K562 (cell line): Measurements from ENCODE around the gene REEP3. TPM values are rescaled to one million over a fixed set of nuclear protein-coding genes. Genes with fewer than 3 reads are reported as not detected.

Source experiments
- ATAC-seq: fragments of 200-7000 bp; cut with Tn5 transposase; 3 replicates; pipeline ENCODE4 v1.9.1; 2020; ENCODE audit warnings: moderate library complexity
- BruUV-seq: library from RNA; stranded (reverse); fragments of 400-500 nt; replicated peaks from 2 replicates; lab custom pipeline; 2021; lab: Mats Ljungman, UMichigan
- CTCF ChIA-PET: fragments of 300-600 bp; formaldehyde crosslinking; extraction: SDS; loops from one replicate; lab custom pipeline; 2021; ENCODE audit warnings: low intra/inter-chr PET ratio; lab: Yijun Ruan, JAX
- POLR2A ChIA-PET: fragments of 300-600, 350-650 bp; sonication (Branson Sonifier 250); formaldehyde crosslinking; extraction: SDS; loops from one replicate; lab custom pipeline; 2021; ENCODE audit warnings: antibody characterized with exemption, inconsistent platforms; lab: Yijun Ruan, JAX
- DNase-seq, 4 experiments: peaks; one replicate each; pipeline versions ENCODE4 v3.0.0 to v3.0.0-alpha.2; 2011 to 2018; ENCODE audit warnings: low spot score in 3 of 4, mixed read lengths in 3 of 4; ENCODE audit errors: extremely low read depth in 1 of 4
- FAIRE-seq: peaks from 2 replicates; lab custom pipeline; 2011; peaks lifted over from hg19 to GRCh38; lab: Jason Lieb, UNC
- H2AFZ ChIP-seq: 2 replicates; pipeline ENCODE4 v1.6.0; 2011; ENCODE audit warnings: low read depth, low read length, control low read depth, inconsistent platforms
- H3K27ac ChIP-seq: fragments of 200-600 bp; 3 replicates; pipeline ENCODE4 v1.8.0; 2011; ENCODE audit warnings: low read depth, mild to moderate bottlenecking, control low read depth, inconsistent platforms, low read length, moderate library complexity, mixed read lengths; ENCODE audit errors: extremely low read depth
- H3K27me3 ChIP-seq, 2 experiments: fragments of 300-600 bp in 1 of 2; 2 replicates in 1 of 2; 3 replicates in 1 of 2; pipeline versions ENCODE4 v1.6.0 to v1.8.0; 2011; ENCODE audit warnings: inconsistent platforms in 2 of 2, low read length in 2 of 2, mild to moderate bottlenecking in 1 of 2, mixed read lengths in 1 of 2, moderate library complexity in 1 of 2; ENCODE audit not compliant: control insufficient read depth in 2 of 2, insufficient read depth in 2 of 2
- H3K36me3 ChIP-seq: fragments of 300-600 bp; 3 replicates; pipeline ENCODE4 v1.8.0; 2011; ENCODE audit warnings: mild to moderate bottlenecking, low read length, inconsistent platforms; ENCODE audit not compliant: control insufficient read depth, insufficient read depth
- H3K4me1 ChIP-seq, 2 experiments: fragments of 200-600 bp in 1 of 2; replicated peaks in 1 of 2; 2 replicates in 1 of 2; 3 replicates in 1 of 2; pipeline versions ENCODE4 v1.5.1 to v1.8.0; 2011; ENCODE audit warnings: inconsistent platforms in 2 of 2, low read length in 2 of 2, mild to moderate bottlenecking in 1 of 2, mixed read lengths in 1 of 2, moderate library complexity in 1 of 2; ENCODE audit not compliant: control insufficient read depth in 2 of 2, insufficient read depth in 2 of 2
- H3K4me2 ChIP-seq: 2 replicates; pipeline ENCODE4 v1.6.1; 2011; ENCODE audit warnings: low read length, control low read depth, inconsistent platforms, mixed read lengths; ENCODE audit not compliant: insufficient read depth
- H3K4me3 ChIP-seq: fragments of 200-600 bp; sonication (generic), shearing (Covaris generic); 2 replicates; pipeline ENCODE4 v1.5.1; 2016; ENCODE audit warnings: control low read depth, inconsistent platforms
- H3K79me2 ChIP-seq: fragments of 200-600 bp; 3 replicates; pipeline ENCODE4 v1.8.0; 2011; ENCODE audit warnings: low read length, inconsistent platforms; ENCODE audit not compliant: control insufficient read depth, insufficient read depth
- H3K9ac ChIP-seq, 2 experiments: 2 replicates each; pipeline versions ENCODE4 v1.6.0 to v1.6.1; 2011; ENCODE audit warnings: low read depth in 2 of 2, low read length in 2 of 2, control low read depth in 1 of 2, inconsistent platforms in 1 of 2, mild to moderate bottlenecking in 1 of 2, mixed read lengths in 1 of 2; ENCODE audit not compliant: insufficient read depth in 1 of 2
- H3K9me1 ChIP-seq: one replicate; pipeline ENCODE4 v1.6.0; 2011; ENCODE audit warnings: inconsistent platforms, mild to moderate bottlenecking, low read length, moderate library complexity; ENCODE audit not compliant: control insufficient read depth, insufficient read depth
- H3K9me3 ChIP-seq: replicated peaks from 2 replicates; pipeline ENCODE4 v1.5.1; 2011; ENCODE audit warnings: low read depth, low read length, inconsistent platforms; ENCODE audit not compliant: control insufficient read depth, insufficient read depth
- H4K20me1 ChIP-seq: replicated peaks from 2 replicates; pipeline ENCODE4 v1.6.1; 2011; ENCODE audit warnings: low read length, inconsistent platforms, mixed read lengths; ENCODE audit not compliant: control insufficient read depth, insufficient read depth
- BACH1 ChIP-seq: fragments of 200-800 bp; sonication (Bioruptor generic); IDR thresholded peaks from 2 replicates; pipeline ENCODE4 v1.6.1; 2016; ENCODE audit warnings: missing genetic modification characterization, missing compliant biosample characterization
- BHLHE40 ChIP-seq: IDR thresholded peaks from 2 replicates; pipeline ENCODE4 v1.6.1; 2011; ENCODE audit warnings: low read length, improper control_type of control experiment
- HNRNPL ChIP-seq: fragments of 200-400 bp; formaldehyde crosslinking; IDR thresholded peaks from 2 replicates; pipeline ENCODE4 v1.6.1; 2017; ENCODE audit warnings: low read depth, mild to moderate bottlenecking, low read length
- MBD2 ChIP-seq: sonication (generic); IDR thresholded peaks from 2 replicates; pipeline ENCODE4 v1.6.1; 2016; ENCODE audit warnings: low read depth, borderline replicate concordance
- RB1 ChIP-seq: fragments of 450-650 bp; IDR thresholded peaks from 2 replicates; pipeline ENCODE4 v1.6.1; 2017; ENCODE audit warnings: low read depth, mild to moderate bottlenecking
- RBM39 ChIP-seq: fragments of 200-400 bp; formaldehyde crosslinking; optimal IDR thresholded peaks from 2 replicates; pipeline ENCODE3; 2018; ENCODE audit warnings: low read depth, low read length
- RFX5 ChIP-seq: IDR thresholded peaks from 2 replicates; pipeline ENCODE4 v1.6.1; 2011; ENCODE audit warnings: low read depth, mild to moderate bottlenecking, improper control_type of control experiment, low read length
- TRIM24 ChIP-seq, 2 experiments: fragments of 450-650 bp; IDR thresholded peaks; 2 replicates each; pipeline ENCODE4 v1.6.1; 2016
- ZNF764 ChIP-seq: fragments of 250-450 bp; sonication (Bioruptor Pico); IDR thresholded peaks from 2 replicates; pipeline ENCODE4 v1.4.0; 2020; ENCODE audit warnings: low read depth, mild to moderate bottlenecking, moderate library complexity
- ZSCAN32 ChIP-seq: fragments of 450-650 bp; formaldehyde crosslinking; IDR thresholded peaks from 2 replicates; pipeline ENCODE4 v1.4.0; 2020; ENCODE audit warnings: mild to moderate bottlenecking, moderate library complexity
- WGBS: fragments of 100-300 bp; shearing (Covaris generic); methylation state at CpG from one replicate; pipeline ENCODE4 v1.1.6; 2016; ENCODE audit warnings: low coverage, mixed read lengths; ENCODE audit not compliant: insufficient coverage; ENCODE audit errors: missing lambda C conversion rate; 5-methylcytosine and 5-hydroxymethylcytosine counted together
- in situ Hi-C: fragments of 300-500 bp; cut with MboI; formaldehyde crosslinking; loops from 4 replicates; pipeline ENCODE4 v1.15.0; 2018; ENCODE audit warnings: inconsistent platforms, mixed read lengths
- intact Hi-C: fragments of 100-400 bp; cut with micrococcal nuclease; formaldehyde crosslinking; loops from 2 replicates; pipeline ENCODE4 v1.14.2; 2022
- polyA plus RNA-seq, 8 experiments: library from polyadenylated mRNA; depleted of rRNA in 4 of 8; stranded (reverse) in 5 of 8; unstranded in 3 of 8; fragments of >200 nt; fragmentation: Nextera tagmentation in 2 of 8; fragmentation: Illumina TruSeq in 1 of 8; extraction: Ambion mirVana in 2 of 8; extraction: Trizol in 1 of 8; gene quantifications; 2 replicates each; pipeline versions ENCODE4 v1.2.1 to v1.2.3, GENCODE V29; 2011 to 2014; ENCODE audit warnings: inconsistent platforms in 1 of 8, missing spikeins in 1 of 8
- total RNA-seq, 7 experiments: library from RNA; depleted of rRNA in 6 of 7; stranded (reverse); fragments of >200 nt in 6 of 7; fragmentation: Illumina TruSeq in 2 of 7; extraction: Trizol in 2 of 7; gene quantifications; 2 replicates each; pipeline versions ENCODE4 v1.2.1 to v1.2.3, GENCODE V29; 2011 to 2021; ENCODE audit warnings: low replicate concordance in 1 of 7
- TF ChIP-seq, protein P1 (sequence below): fragments of 450-650 bp; IDR thresholded peaks from 2 replicates; pipeline ENCODE4 v1.6.1; 2016; ENCODE audit warnings: low read depth, mild to moderate bottlenecking, moderate library complexity
- TF ChIP-seq, protein P2 (sequence below): fragments of 200-800 bp; sonication (Bioruptor generic); IDR thresholded peaks from 2 replicates; pipeline ENCODE4 v1.6.1; 2016; ENCODE audit warnings: missing genetic modification characterization, missing compliant biosample characterization

REEP3 gene
- total and polyA plus RNA-seq, 9 of the 15 experiments (the other 6 are each of a cell fraction or from before 2014, with no cell fraction given) = 3.4 to 13.4 (median 9.2) TPM

DNA sequence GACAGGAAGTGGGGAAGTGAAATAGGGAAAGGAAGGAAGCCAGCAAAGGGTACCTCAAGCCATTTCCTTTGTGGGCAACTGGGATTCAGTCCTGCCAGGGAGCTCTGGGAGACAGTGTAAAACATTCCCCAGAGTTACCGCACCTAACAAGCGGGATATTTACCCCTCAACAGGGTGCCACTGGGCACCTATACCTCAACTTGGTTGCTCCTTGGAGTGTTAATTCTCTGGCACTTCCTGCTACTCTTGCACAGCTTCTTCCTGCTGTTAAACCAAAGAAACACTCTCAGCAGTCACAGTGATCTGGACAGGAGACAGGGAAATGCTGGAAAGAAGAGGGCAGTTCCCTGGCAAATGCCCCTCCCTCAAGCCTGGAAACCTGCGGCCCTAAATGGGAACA, 151.3 kb downstream of the REEP3 start:
- no peak overlapping the region for H3K27ac ChIP-seq
- no peak overlapping the region for H3K4me3 ChIP-seq

DNA sequence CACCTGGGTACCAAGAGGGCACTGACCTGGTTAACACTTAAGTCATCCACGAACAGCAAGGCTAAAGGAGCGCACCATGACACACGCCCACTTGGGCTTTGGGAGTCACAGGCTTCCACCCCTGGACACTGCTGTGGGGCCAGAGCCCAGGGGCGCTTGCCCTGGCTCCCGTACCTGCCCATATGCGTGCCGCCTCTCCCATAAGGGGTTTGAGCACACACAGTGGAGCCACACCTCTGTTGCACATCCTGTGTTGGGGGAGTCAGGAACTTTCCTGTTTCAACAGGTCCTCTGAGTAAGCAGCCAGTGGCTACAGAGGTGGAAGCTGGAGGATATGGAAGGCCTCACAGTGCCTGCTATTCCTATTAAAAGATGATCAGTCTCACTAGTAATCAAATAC, 152.0 kb downstream of the REEP3 start:
- no peaks in the 10 kb centered on the region for H3K4me1 ChIP-seq
- H3K4me2 ChIP-seq = no peak overlapping the region
- no peak overlapping the region for H3K4me3 ChIP-seq
- no peak overlapping the region for H3K9ac ChIP-seq
- FAIRE-seq (no peak), DNase-seq (no peak), ATAC-seq (no peak)
- H2AFZ ChIP-seq = no peak overlapping the region
- TF ChIP-seq ZSCAN32 (CRISPR knock-in tag) (no peak), BHLHE40 (no peak), RB1 (no peak), ZNF764 (no peak), MBD2 (no peak), TRIM24 (IDR thresholded peaks at IDR 0.05) (no peak), RFX5 (no peak), HNRNPL (no peak), RBM39 (no peak)
- TF ChIP-seq, protein P1, sequence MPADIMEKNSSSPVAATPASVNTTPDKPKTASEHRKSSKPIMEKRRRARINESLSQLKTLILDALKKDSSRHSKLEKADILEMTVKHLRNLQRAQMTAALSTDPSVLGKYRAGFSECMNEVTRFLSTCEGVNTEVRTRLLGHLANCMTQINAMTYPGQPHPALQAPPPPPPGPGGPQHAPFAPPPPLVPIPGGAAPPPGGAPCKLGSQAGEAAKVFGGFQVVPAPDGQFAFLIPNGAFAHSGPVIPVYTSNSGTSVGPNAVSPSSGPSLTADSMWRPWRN = no peak
- TF ChIP-seq, protein P2, sequence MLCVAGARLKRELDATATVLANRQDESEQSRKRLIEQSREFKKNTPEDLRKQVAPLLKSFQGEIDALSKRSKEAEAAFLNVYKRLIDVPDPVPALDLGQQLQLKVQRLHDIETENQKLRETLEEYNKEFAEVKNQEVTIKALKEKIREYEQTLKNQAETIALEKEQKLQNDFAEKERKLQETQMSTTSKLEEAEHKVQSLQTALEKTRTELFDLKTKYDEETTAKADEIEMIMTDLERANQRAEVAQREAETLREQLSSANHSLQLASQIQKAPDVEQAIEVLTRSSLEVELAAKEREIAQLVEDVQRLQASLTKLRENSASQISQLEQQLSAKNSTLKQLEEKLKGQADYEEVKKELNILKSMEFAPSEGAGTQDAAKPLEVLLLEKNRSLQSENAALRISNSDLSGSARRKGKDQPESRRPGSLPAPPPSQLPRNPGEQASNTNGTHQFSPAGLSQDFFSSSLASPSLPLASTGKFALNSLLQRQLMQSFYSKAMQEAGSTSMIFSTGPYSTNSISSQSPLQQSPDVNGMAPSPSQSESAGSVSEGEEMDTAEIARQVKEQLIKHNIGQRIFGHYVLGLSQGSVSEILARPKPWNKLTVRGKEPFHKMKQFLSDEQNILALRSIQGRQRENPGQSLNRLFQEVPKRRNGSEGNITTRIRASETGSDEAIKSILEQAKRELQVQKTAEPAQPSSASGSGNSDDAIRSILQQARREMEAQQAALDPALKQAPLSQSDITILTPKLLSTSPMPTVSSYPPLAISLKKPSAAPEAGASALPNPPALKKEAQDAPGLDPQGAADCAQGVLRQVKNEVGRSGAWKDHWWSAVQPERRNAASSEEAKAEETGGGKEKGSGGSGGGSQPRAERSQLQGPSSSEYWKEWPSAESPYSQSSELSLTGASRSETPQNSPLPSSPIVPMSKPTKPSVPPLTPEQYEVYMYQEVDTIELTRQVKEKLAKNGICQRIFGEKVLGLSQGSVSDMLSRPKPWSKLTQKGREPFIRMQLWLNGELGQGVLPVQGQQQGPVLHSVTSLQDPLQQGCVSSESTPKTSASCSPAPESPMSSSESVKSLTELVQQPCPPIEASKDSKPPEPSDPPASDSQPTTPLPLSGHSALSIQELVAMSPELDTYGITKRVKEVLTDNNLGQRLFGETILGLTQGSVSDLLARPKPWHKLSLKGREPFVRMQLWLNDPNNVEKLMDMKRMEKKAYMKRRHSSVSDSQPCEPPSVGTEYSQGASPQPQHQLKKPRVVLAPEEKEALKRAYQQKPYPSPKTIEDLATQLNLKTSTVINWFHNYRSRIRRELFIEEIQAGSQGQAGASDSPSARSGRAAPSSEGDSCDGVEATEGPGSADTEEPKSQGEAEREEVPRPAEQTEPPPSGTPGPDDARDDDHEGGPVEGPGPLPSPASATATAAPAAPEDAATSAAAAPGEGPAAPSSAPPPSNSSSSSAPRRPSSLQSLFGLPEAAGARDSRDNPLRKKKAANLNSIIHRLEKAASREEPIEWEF (CRISPR knock-in tag) = no peak
- H4K20me1 ChIP-seq = no peaks in the 10 kb centered on the region
- H3K36me3 ChIP-seq = no peaks in the 10 kb centered on the region
- ChIA-PET CTCF (no interaction called here), POLR2A (interaction anchor here (0.5 kb wide), 1 partner anchor 376 kb away, joined by 3 read pairs; no protein-coding TSS in a partner anchor)
- intact Hi-C loops = no loop called here
- H3K27me3 ChIP-seq = peaks cover 28% of the 10 kb centered on the region in 2 experiments
- H3K27ac ChIP-seq = no peak overlapping the region
- H3K9me3 ChIP-seq = no peaks in the 10 kb centered on the region
- in situ Hi-C loops = no loop called here
- WGBS = 4% methylated on average over 7 of the region's 7 CpGs
- no peaks in the 10 kb centered on the region for H3K79me2 ChIP-seq
- BruUV-seq = no TSS peak
- no peaks in the 10 kb centered on the region for H3K9me1 ChIP-seq

More for the DNA sequence above, 151.3 kb downstream of the REEP3 start:
- FAIRE-seq (no peak), DNase-seq (no peak), ATAC-seq (no peak)
- H3K4me1 ChIP-seq = no peaks in the 10 kb centered on the region
- H3K9me3 ChIP-seq = no peaks in the 10 kb centered on the region
- H2AFZ ChIP-seq = no peak overlapping the region
- H3K9ac ChIP-seq = no peak overlapping the region
- no TSS peak for BruUV-seq
- no peaks in the 10 kb centered on the region for H3K9me1 ChIP-seq
- intact Hi-C loops = no loop called here
- peaks cover 28 to 32% of the 10 kb centered on the region in 2 experiments for H3K27me3 ChIP-seq
- CTCF ChIA-PET = no interaction called here
- no peaks in the 10 kb centered on the region for H3K36me3 ChIP-seq
- 0% methylated on average over 3 of the region's 3 CpGs for WGBS
- in situ Hi-C loops = no loop called here
- no peaks in the 10 kb centered on the region for H3K79me2 ChIP-seq
- TF ChIP-seq BACH1 (tag) = no peak
- no peak overlapping the region for H3K4me2 ChIP-seq
- H4K20me1 ChIP-seq = no peaks in the 10 kb centered on the region
- POLR2A ChIA-PET = no interaction called here
